ENCODE results near the gene RPP21. TPM values are rescaled to one million over a fixed set of nuclear protein-coding genes. Genes with fewer than 3 reads are reported as not detected.

Gene RPP21
- total and polyA plus RNA-seq, 2 donors (not counting 1 experiment from before 2014, with no cell fraction given), result 48.1 to 114 TPM

GRCh38 chr6:30360139-30360538 lies 15.2 kb downstream of the RPP21 start:
- Mint-ChIP-seq H3K9me3 (ENCODE audit: insufficient read depth) (no peaks in the 10 kb centered on the region), H3K4me3 (no peak overlapping the region), H3K4me1 (peaks cover 9% of the 10 kb centered on the region), H3K27me3 (peaks cover 47% of the 10 kb centered on the region), H3K27ac (no peak overlapping the region)
- ChIA-PET POLR2A (no interaction called here), CTCF (interaction anchor here (0.8 to 3.4 kb wide), 3 partner anchors 37 to 141 kb away, joined by 4 to 20 read pairs (median 5); no protein-coding TSS in a partner anchor)
- no peaks in the 10 kb centered on the region for H3K79me2 ChIP-seq (ENCODE audit: control insufficient read depth, insufficient read depth, low read length)
- H4K20me1 ChIP-seq (ENCODE audit: control insufficient read depth, insufficient read depth, low read length, poor library complexity, severe bottlenecking), result no peaks in the 10 kb centered on the region
- H3K9me3 ChIP-seq (ENCODE audit: control extremely low read depth in 1 of 3, control insufficient read depth in 2 of 3, insufficient read depth in 1 of 3, low read length in 2 of 3), result peaks cover 0 to 5% (median 0%) of the 10 kb centered on the region in 3 donors
- peaks cover 7 to 12% of the 10 kb centered on the region in 2 donors for H3K4me1 ChIP-seq (ENCODE audit: control insufficient read depth in 2 of 2, insufficient read depth in 2 of 2, low read length in 2 of 2)
- intact Hi-C loops (cut with micrococcal nuclease), result no loop called here
- no peak for ATAC-seq (ENCODE audit: low read depth)
- DNase-seq, result no peak
- no peak overlapping the region for H3K9ac ChIP-seq (ENCODE audit: low read length)
- H2AFZ ChIP-seq (ENCODE audit: insufficient read depth, low read depth, low read length, poor library complexity, severe bottlenecking), result no peak overlapping the region
- H3K4me3 ChIP-seq (ENCODE audit: control extremely low read depth in 1 of 5, extremely low read depth in 1 of 5, insufficient read depth in 1 of 5, low read depth in 2 of 5, low read length in 4 of 5), result no peak overlapping the region
- H3K27me3 ChIP-seq (replicated peaks in 1 of 4; ENCODE audit: control extremely low read depth in 1 of 4, control insufficient read depth in 3 of 4, insufficient read depth in 4 of 4, low read length in 3 of 4), result peaks cover 0 to 55% (median 30%) of the 10 kb centered on the region in 4 experiments
- no peaks in the 10 kb centered on the region for H3K36me3 ChIP-seq (replicated peaks in 1 of 2; ENCODE audit: control extremely low read depth in 1 of 2, control insufficient read depth in 1 of 2, extremely low read depth in 1 of 2, insufficient read depth in 2 of 2, low read length in 1 of 2)
- TF ChIP-seq EZH2 (IDR thresholded peaks at IDR 0.05; ENCODE audit: borderline replicate concordance, insufficient read depth, low read depth, low read length, poor library complexity, severe bottlenecking) (no peak), CTCF (IDR thresholded peaks at IDR 0.05) (no peak)
- H3K27ac ChIP-seq (ENCODE audit: low read length in 2 of 2), result no peak overlapping the region
- H3K4me2 ChIP-seq (replicated peaks; ENCODE audit: low read depth, low read length, poor library complexity, severe bottlenecking), result no peak overlapping the region
- 58% methylated on average over 13 of the region's 13 CpGs for WGBS (ENCODE audit: insufficient coverage)

GRCh38 chr6:30361661-30362060 lies 16.7 kb downstream of the RPP21 start:
- H3K4me3 Mint-ChIP-seq, result no peak overlapping the region
- no peak overlapping the region for H2AFZ ChIP-seq (ENCODE audit: insufficient read depth, low read depth, low read length, poor library complexity, severe bottlenecking)
- peaks cover 0 to 47% (median 32%) of the 10 kb centered on the region in 4 experiments for H3K27me3 ChIP-seq (replicated peaks in 1 of 4; ENCODE audit: control extremely low read depth in 1 of 4, control insufficient read depth in 3 of 4, insufficient read depth in 4 of 4, low read length in 3 of 4)
- intact Hi-C loops (cut with micrococcal nuclease), result no loop called here
- CTCF ChIA-PET, result no interaction called here
- DNase-seq (no peak), ATAC-seq (ENCODE audit: low read depth) (no peak)
- TF ChIP-seq EZH2 (IDR thresholded peaks at IDR 0.05; ENCODE audit: borderline replicate concordance, insufficient read depth, low read depth, low read length, poor library complexity, severe bottlenecking) (no peak), CTCF (IDR thresholded peaks at IDR 0.05) (no peak)
- no peak overlapping the region for H3K9ac ChIP-seq (ENCODE audit: low read length)
- H3K4me3 ChIP-seq (ENCODE audit: control extremely low read depth in 1 of 5, extremely low read depth in 1 of 5, insufficient read depth in 1 of 5, low read depth in 2 of 5, low read length in 4 of 5), result no peak overlapping the region
- H3K27ac Mint-ChIP-seq, result no peak overlapping the region
- peaks cover 0 to 5% (median 0%) of the 10 kb centered on the region in 3 donors for H3K9me3 ChIP-seq (ENCODE audit: control extremely low read depth in 1 of 3, control insufficient read depth in 2 of 3, insufficient read depth in 1 of 3, low read length in 2 of 3)
- peaks cover 9% of the 10 kb centered on the region for H3K4me1 Mint-ChIP-seq
- peaks cover 61% of the 10 kb centered on the region for H3K27me3 Mint-ChIP-seq
- POLR2A ChIA-PET, result no interaction called here
- WGBS (ENCODE audit: insufficient coverage), result no CpG with 5 or more reads among the region's 2 CpGs
- H4K20me1 ChIP-seq (ENCODE audit: control insufficient read depth, insufficient read depth, low read length, poor library complexity, severe bottlenecking), result no peaks in the 10 kb centered on the region
- no peak overlapping the region for H3K27ac ChIP-seq (ENCODE audit: low read length in 2 of 2)
- H3K4me2 ChIP-seq (replicated peaks; ENCODE audit: low read depth, low read length, poor library complexity, severe bottlenecking), result no peak overlapping the region
- H3K79me2 ChIP-seq (ENCODE audit: control insufficient read depth, insufficient read depth, low read length), result no peaks in the 10 kb centered on the region
- peaks cover 7 to 12% of the 10 kb centered on the region in 2 donors for H3K4me1 ChIP-seq (ENCODE audit: control insufficient read depth in 2 of 2, insufficient read depth in 2 of 2, low read length in 2 of 2)
- H3K36me3 ChIP-seq (replicated peaks in 1 of 2; ENCODE audit: control extremely low read depth in 1 of 2, control insufficient read depth in 1 of 2, extremely low read depth in 1 of 2, insufficient read depth in 2 of 2, low read length in 1 of 2), result no peaks in the 10 kb centered on the region
- no peaks in the 10 kb centered on the region for H3K9me3 Mint-ChIP-seq (ENCODE audit: insufficient read depth)
